ENCODE data around the gene WFDC6. TPM values are rescaled to one million over a fixed set of nuclear protein-coding genes. Genes with fewer than 3 reads are reported as not detected.

The WFDC6 gene
- total and polyA plus RNA-seq, 2 donors (not counting 1 experiment from before 2014, with no cell fraction given), result not detected

- Histone ChIP-seq H3K36me3 (ENCODE audit: control insufficient read depth, insufficient read depth, low read length) (no peaks in the 10 kb centered on the region), H4K20me1 (ENCODE audit: control insufficient read depth, extremely low read depth, insufficient read depth, low read length) (no peaks in the 10 kb centered on the region), H3K9me3 (ENCODE audit: control insufficient read depth, insufficient read depth, low read depth, low read length) (no peaks in the 10 kb centered on the region), H3K4me2 (ENCODE audit: extremely low read depth, insufficient read depth, low read length) (no peak overlapping the region), H3K4me1 (ENCODE audit: control insufficient read depth, extremely low read depth, insufficient read depth, low read length) (no peaks in the 10 kb centered on the region), H3K27me3 (ENCODE audit: control insufficient read depth, insufficient read depth, low read length) (no peaks in the 10 kb centered on the region), H3K4me3 (replicated peaks in 1 of 4; ENCODE audit: control extremely low read depth in 1 of 4, insufficient read depth in 1 of 4, low read depth in 3 of 4, low read length in 4 of 4) (no peak overlapping the region), H3K79me2 (ENCODE audit: control insufficient read depth, insufficient read depth, low read length) (no peaks in the 10 kb centered on the region), H2AFZ (ENCODE audit: low read length) (no peak overlapping the region), H3K27ac (ENCODE audit: insufficient read depth, low read length) (no peak overlapping the region), H3K9ac (ENCODE audit: insufficient read depth, low read length) (no peak overlapping the region)
- TF ChIP-seq CTCF (conservative IDR thresholded peaks at IDR 0.05 in 1 of 2, IDR thresholded peaks at IDR 0.05 in 1 of 2; ENCODE audit: low read depth in 1 of 2, low read length in 2 of 2) (no peak), EZH2 (IDR thresholded peaks at IDR 0.05; ENCODE audit: low read length, missing control alignments) (no peak)
- DNase-seq (ENCODE audit: low read depth in 2 of 2), result no peak
Observed at GRCh38 chr20:45508068-45508886, 31.0 kb downstream of the WFDC6 start.

- TF ChIP-seq CTCF (conservative IDR thresholded peaks at IDR 0.05 in 1 of 2, IDR thresholded peaks at IDR 0.05 in 1 of 2; ENCODE audit: low read depth in 1 of 2, low read length in 2 of 2), result no peak
- TF ChIP-seq EZH2 (IDR thresholded peaks at IDR 0.05; ENCODE audit: low read length, missing control alignments), result no peak
- Histone ChIP-seq H2AFZ (ENCODE audit: low read length) (no peak overlapping the region), H3K4me1 (ENCODE audit: control insufficient read depth, extremely low read depth, insufficient read depth, low read length) (no peaks in the 10 kb centered on the region), H4K20me1 (ENCODE audit: control insufficient read depth, extremely low read depth, insufficient read depth, low read length) (no peaks in the 10 kb centered on the region), H3K27me3 (ENCODE audit: control insufficient read depth, insufficient read depth, low read length) (no peaks in the 10 kb centered on the region), H3K4me2 (ENCODE audit: extremely low read depth, insufficient read depth, low read length) (no peak overlapping the region), H3K9me3 (ENCODE audit: control insufficient read depth, insufficient read depth, low read depth, low read length) (no peaks in the 10 kb centered on the region), H3K36me3 (ENCODE audit: control insufficient read depth, insufficient read depth, low read length) (no peaks in the 10 kb centered on the region), H3K4me3 (replicated peaks in 1 of 4; ENCODE audit: control extremely low read depth in 1 of 4, insufficient read depth in 1 of 4, low read depth in 3 of 4, low read length in 4 of 4) (no peak overlapping the region), H3K27ac (ENCODE audit: insufficient read depth, low read length) (no peak overlapping the region), H3K9ac (ENCODE audit: insufficient read depth, low read length) (no peak overlapping the region), H3K79me2 (ENCODE audit: control insufficient read depth, insufficient read depth, low read length) (no peaks in the 10 kb centered on the region)
- DNase-seq (ENCODE audit: low read depth in 2 of 2), result no peak
Observed at GRCh38 chr20:45507011-45507820, 32.1 kb downstream of the WFDC6 start.

GRCh38 chr20:45506398-45506797 is 32.9 kb downstream of the WFDC6 start:
- H2AFZ ChIP-seq (ENCODE audit: low read length), result no peak overlapping the region
- H3K4me2 ChIP-seq (ENCODE audit: extremely low read depth, insufficient read depth, low read length), result no peak overlapping the region
- no peak overlapping the region for H3K9ac ChIP-seq (ENCODE audit: insufficient read depth, low read length)
- no peaks in the 10 kb centered on the region for H4K20me1 ChIP-seq (ENCODE audit: control insufficient read depth, extremely low read depth, insufficient read depth, low read length)
- no peak for TF ChIP-seq EZH2 (IDR thresholded peaks at IDR 0.05; ENCODE audit: low read length, missing control alignments)
- TF ChIP-seq CTCF (conservative IDR thresholded peaks at IDR 0.05 in 1 of 2, IDR thresholded peaks at IDR 0.05 in 1 of 2; ENCODE audit: low read depth in 1 of 2, low read length in 2 of 2), result no peak
- H3K4me3 ChIP-seq (replicated peaks in 1 of 4; ENCODE audit: control extremely low read depth in 1 of 4, insufficient read depth in 1 of 4, low read depth in 3 of 4, low read length in 4 of 4), result no peak overlapping the region
- H3K79me2 ChIP-seq (ENCODE audit: control insufficient read depth, insufficient read depth, low read length), result no peaks in the 10 kb centered on the region
- no peaks in the 10 kb centered on the region for H3K9me3 ChIP-seq (ENCODE audit: control insufficient read depth, insufficient read depth, low read depth, low read length)
- no peaks in the 10 kb centered on the region for H3K36me3 ChIP-seq (ENCODE audit: control insufficient read depth, insufficient read depth, low read length)
- no peaks in the 10 kb centered on the region for H3K4me1 ChIP-seq (ENCODE audit: control insufficient read depth, extremely low read depth, insufficient read depth, low read length)
- H3K27ac ChIP-seq (ENCODE audit: insufficient read depth, low read length), result no peak overlapping the region
- no peaks in the 10 kb centered on the region for H3K27me3 ChIP-seq (ENCODE audit: control insufficient read depth, insufficient read depth, low read length)
- no peak for DNase-seq (ENCODE audit: low read depth in 2 of 2)
